Keratinocyte (primary cell): ENCODE results near the gene ENOSF1.

Experiments used
- CTCF ChIP-seq, 3 experiments: IDR thresholded peaks in 1 of 3; conservative IDR thresholded peaks in 1 of 3; optimal IDR thresholded peaks in 1 of 3; 2 replicates in 2 of 3; 3 replicates in 1 of 3; pipeline versions ENCODE3 to v1.5.1; 2011; ENCODE audit warnings: low read length in 3 of 3, mild to moderate bottlenecking in 3 of 3, moderate library complexity in 2 of 3, control low read depth in 1 of 3, inconsistent platforms in 1 of 3; ENCODE audit not compliant: insufficient read depth in 2 of 3; ENCODE audit errors: extremely low read depth in 1 of 3
- EZH2 ChIP-seq: IDR thresholded peaks from one replicate; pipeline ENCODE4 v1.6.1; 2012; ENCODE audit warnings: inconsistent platforms, mild to moderate bottlenecking, low read length, moderate library complexity

DNA sequence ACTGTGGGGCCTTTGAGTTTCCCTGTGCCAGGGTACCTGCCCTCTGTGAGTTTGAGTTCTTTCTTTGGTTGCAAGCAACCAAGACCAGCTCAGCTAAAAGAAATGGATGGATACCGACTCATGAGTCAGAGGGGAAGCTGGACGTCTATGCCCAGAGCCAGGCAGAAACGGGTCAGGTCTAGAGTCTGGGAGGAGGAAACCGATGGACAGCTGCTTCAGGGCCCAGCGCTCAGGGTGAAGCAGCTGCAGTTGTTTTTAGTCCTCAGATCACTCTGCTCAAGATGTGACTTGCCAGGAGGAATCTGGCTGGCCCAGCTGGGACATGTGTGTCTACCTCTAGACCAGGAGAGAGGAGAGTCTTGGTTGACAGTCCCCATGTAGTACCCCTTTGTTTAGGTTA is 65.1 kb downstream of the ENOSF1 start:
- TF ChIP-seq EZH2 (no peak), CTCF (optimal IDR thresholded peaks at IDR 0.05 in 1 of 3, IDR thresholded peaks at IDR 0.05 in 1 of 3, conservative IDR thresholded peaks at IDR 0.05 in 1 of 3; ENCODE audit: extremely low read depth in 1 of 3, insufficient read depth in 2 of 3, low read length in 3 of 3) (no peak)
